GM12878 (cell line): Measurements from ENCODE around the gene STEAP1B.
"Not testable (repeated sequence)": the region's sequence is repeated elsewhere in the genome, so short reads cannot be mapped to it uniquely, and the experiment has no call there.

Experiments
- ATF3 ChIP-seq: IDR thresholded peaks from 2 replicates; pipeline ENCODE4 v1.6.1; 2011; ENCODE audit warnings: low read depth, mild to moderate bottlenecking, low read length, moderate library complexity, borderline replicate concordance; ENCODE audit errors: extremely low read depth
- CBX3 ChIP-seq: fragments of 200-600 bp; sonication (generic); IDR thresholded peaks from 2 replicates; pipeline ENCODE4 v1.6.1; 2016; ENCODE audit warnings: low read depth, borderline replicate concordance
- CREB1 ChIP-seq: IDR thresholded peaks from 2 replicates; pipeline ENCODE4 v1.6.1; 2012; ENCODE audit warnings: low read depth, mild to moderate bottlenecking, inconsistent platforms
- CTCF ChIP-seq, 3 experiments: IDR thresholded peaks in 2 of 3; conservative IDR thresholded peaks in 1 of 3; 2 replicates each; pipeline ENCODE4 v1.5.1; 2011; ENCODE audit warnings: low read depth in 3 of 3, low read length in 3 of 3, mild to moderate bottlenecking in 3 of 3, control low read depth in 2 of 3, moderate library complexity in 2 of 3, inconsistent platforms in 1 of 3, mixed read lengths in 1 of 3; ENCODE audit not compliant: control insufficient read depth in 2 of 3, insufficient read depth in 1 of 3; ENCODE audit errors: extremely low read depth in 1 of 3
- ESRRA ChIP-seq: IDR thresholded peaks from 2 replicates; pipeline ENCODE4 v1.6.1; 2012; ENCODE audit warnings: mild to moderate bottlenecking, low read length, improper control_type of control experiment
- FOXM1 ChIP-seq: IDR thresholded peaks from 2 replicates; pipeline ENCODE4 v1.6.1; 2012; ENCODE audit warnings: low read depth, mild to moderate bottlenecking, inconsistent platforms, low read length, moderate library complexity
- POLR2A ChIP-seq: IDR thresholded peaks from 2 replicates; pipeline ENCODE4 v1.6.1; 2011; ENCODE audit warnings: low read depth, mild to moderate bottlenecking, low read length
- POLR2AphosphoS2 ChIP-seq: IDR thresholded peaks from 2 replicates; pipeline ENCODE4 v1.6.1; 2011; ENCODE audit warnings: low read depth, mild to moderate bottlenecking, low read length, improper control_type of control experiment, moderate library complexity
- TAF1 ChIP-seq: IDR thresholded peaks from 2 replicates; pipeline ENCODE4 v1.6.1; 2011; ENCODE audit warnings: mild to moderate bottlenecking, low read depth, low read length, borderline replicate concordance
- TF ChIP-seq, protein P1 (sequence below): fragments of 450-650 bp; IDR thresholded peaks from 2 replicates; pipeline ENCODE4 v1.6.1; 2017; ENCODE audit warnings: antibody characterized with exemption, mild to moderate bottlenecking, moderate library complexity

GRCh38 chr7:22524353-22524947 lies 24.5 kb upstream of the STEAP1B start:
- TF ChIP-seq CBX3; ATF3; CTCF (IDR thresholded peaks at IDR 0.05 in 2 of 3, conservative IDR thresholded peaks at IDR 0.05 in 1 of 3; ENCODE audit: control insufficient read depth in 2 of 3, extremely low read depth in 1 of 3, insufficient read depth in 1 of 3, low read depth in 3 of 3, low read length in 3 of 3); CREB1; POLR2A; ESRRA; FOXM1; POLR2AphosphoS2; TAF1: not testable (repeated sequence)
- TF ChIP-seq, protein P1, sequence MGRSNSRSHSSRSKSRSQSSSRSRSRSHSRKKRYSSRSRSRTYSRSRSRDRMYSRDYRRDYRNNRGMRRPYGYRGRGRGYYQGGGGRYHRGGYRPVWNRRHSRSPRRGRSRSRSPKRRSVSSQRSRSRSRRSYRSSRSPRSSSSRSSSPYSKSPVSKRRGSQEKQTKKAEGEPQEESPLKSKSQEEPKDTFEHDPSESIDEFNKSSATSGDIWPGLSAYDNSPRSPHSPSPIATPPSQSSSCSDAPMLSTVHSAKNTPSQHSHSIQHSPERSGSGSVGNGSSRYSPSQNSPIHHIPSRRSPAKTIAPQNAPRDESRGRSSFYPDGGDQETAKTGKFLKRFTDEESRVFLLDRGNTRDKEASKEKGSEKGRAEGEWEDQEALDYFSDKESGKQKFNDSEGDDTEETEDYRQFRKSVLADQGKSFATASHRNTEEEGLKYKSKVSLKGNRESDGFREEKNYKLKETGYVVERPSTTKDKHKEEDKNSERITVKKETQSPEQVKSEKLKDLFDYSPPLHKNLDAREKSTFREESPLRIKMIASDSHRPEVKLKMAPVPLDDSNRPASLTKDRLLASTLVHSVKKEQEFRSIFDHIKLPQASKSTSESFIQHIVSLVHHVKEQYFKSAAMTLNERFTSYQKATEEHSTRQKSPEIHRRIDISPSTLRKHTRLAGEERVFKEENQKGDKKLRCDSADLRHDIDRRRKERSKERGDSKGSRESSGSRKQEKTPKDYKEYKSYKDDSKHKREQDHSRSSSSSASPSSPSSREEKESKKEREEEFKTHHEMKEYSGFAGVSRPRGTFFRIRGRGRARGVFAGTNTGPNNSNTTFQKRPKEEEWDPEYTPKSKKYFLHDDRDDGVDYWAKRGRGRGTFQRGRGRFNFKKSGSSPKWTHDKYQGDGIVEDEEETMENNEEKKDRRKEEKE = not testable (repeated sequence)
